HPDE6-E6E7 (cell line): ENCODE results near the gene CTSF.
"Not testable (repeated sequence)": the region's sequence is repeated elsewhere in the genome, so short reads cannot be mapped to it uniquely, and the experiment has no call there.

Source experiments
- DNase-seq: peaks from one replicate; pipeline ENCODE4 v3.0.0; 2011; ENCODE audit warnings: missing footprints; ENCODE audit errors: extremely low spot score

CTSF gene

DNA sequence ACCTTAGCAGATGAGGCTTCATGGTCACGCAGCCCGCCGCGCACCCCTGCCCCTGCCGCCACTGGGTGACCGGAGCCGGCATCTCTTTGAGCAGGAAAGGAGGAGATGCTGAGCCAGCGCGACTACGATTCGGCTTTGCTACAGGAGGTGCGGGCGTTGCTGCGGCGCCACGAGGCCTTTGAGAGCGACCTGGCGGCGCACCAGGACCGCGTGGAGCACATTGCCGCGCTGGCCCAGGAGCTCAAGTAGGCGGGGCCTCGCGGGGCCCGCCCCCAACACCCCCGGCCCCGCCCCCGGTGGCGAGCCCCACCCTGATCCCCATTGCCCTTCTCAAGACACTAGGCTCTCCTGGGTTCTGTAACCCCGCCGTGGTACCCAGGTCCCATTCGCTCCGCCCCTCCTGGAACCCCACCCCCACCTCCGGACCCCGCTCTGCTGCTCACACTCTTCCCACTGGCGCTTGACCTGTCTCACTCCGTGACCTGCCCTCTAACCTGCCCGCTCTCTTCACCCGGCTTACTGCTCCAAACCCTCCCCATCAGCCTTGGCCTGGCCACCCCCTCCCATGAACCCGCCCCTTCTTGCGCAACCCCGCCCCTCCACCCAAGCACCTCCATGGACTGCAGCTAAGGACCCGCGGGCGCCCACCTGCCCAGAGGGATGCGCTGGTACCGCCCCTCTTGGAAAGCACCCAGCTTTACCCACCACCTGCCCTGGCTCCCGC is 9.1 kb downstream of the CTSF start:
- DNase-seq, result no peak

DNA sequence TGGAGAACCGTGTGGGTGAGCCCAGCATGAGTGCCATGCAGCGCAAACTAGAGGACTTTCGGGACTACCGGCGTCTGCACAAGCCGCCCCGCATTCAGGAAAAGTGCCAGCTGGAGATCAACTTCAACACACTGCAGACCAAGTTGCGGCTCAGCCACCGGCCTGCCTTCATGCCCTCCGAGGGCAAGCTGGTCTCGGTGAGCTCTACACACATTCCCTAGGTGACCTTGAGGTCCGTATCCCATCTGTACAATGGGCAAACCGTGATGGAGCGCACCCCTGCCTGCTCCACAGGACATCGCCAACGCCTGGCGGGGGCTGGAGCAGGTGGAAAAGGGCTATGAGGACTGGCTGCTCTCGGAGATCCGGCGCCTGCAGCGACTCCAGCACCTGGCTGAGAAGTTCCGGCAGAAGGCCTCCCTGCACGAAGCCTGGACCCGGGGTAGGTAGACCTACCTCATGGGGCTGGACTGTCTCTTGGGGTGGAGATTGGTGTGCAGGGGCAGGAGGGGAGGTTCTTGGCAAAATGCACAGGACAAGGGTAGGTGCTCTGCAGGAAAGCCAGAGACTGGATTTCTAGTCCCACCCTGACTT is 10.6 kb downstream of the CTSF start:
- no peak for DNase-seq

DNA sequence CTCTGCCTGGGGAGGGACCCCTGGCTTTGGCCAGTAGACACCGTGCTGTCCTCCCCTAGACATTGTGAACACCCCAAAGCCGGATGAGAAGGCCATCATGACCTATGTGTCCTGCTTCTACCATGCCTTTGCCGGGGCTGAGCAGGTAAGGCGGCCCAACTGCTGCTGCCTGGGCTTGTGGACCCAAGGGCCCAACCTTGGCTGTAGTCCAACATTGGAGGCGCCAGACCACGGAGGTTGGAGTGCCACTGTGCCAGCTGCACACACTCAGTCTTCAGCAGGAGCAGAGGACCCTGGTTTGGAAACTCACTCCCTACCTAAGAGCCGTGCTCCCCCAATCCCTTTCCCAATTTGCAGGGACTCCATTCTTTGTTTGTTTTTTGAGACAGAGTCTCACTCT is 12.3 kb downstream of the CTSF start:
- no peak for DNase-seq

DNA sequence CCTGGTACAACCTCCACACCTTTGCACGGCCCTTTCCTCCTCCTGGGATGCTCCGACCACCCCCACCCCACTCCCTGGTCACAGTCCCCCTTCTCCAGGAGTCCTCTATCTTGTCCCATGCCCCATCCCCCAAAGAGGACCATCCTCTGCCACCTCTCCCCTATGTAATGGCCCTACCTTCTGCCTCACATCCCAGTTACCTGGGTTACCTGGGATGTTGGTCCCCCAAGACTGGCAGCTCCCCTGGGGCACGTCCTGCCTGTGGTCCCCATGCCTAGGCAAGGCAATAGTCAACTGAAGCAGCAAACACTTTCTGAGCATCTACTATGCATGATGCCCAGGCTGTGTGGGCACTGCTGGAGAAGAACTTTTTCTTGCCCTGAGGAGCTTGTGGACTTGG is 13.0 kb downstream of the CTSF start:
- DNase-seq, result no peak

DNA sequence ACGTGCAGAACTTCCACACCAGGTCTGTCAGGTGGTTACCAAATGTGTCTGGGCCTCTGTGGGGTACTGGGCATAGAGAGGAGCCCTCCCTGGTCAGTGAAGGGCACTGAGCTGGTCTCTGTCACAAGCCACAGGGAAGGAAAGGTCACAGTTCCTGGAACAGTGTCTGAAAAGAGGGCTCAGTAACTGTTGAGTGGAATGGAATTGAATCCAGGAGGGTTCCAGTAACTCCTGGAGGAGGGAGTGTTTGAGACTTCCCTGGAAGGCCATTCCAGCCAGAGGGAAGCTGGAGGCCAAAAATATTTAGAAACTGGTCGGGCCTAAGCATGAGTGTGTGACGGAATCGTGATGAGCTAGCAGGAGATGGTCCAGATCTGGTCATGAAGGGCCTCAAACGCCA is 13.8 kb downstream of the CTSF start:
- DNase-seq, result no peak

DNA sequence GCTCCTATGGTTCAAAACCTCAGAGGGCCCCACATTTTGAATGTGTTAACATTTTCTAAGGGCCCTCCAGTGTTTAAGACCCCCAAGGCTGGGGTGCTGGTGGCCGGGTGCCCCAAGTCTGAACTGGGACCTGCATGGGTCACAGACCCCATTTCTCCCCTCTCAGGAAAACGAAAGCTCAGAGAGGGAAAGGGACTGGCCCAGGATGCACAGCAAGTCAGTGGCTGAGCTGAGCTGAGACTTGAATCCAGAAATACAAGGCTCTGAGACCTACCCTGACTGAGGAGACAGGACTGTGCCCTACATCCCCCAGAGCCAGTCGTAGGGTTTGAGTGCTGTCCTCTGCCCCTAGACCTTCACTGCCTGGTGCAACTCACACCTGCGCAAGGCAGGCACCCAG is 17.5 kb downstream of the CTSF start:
- no peak for DNase-seq

DNA sequence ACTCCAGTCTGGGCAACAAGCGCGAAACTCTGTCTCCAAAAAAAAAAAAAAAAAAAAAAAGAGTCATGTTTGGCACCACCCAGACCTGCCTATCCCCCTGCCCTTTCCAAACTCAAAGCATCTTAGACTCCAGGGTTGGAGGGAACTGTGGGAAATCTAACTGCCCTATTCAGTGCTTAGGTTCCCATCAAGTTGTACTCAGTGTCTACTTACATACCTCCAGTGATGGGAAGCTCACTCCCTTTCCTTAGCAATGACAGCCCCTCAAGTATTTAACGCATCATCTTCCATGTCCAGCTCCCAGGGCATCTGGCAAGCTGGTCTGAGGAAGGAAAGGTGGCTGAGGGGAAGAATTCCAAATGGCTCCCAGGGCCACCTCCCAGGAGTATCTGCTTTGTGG is 18.7 kb downstream of the CTSF start:
- DNase-seq, result no peak

DNA sequence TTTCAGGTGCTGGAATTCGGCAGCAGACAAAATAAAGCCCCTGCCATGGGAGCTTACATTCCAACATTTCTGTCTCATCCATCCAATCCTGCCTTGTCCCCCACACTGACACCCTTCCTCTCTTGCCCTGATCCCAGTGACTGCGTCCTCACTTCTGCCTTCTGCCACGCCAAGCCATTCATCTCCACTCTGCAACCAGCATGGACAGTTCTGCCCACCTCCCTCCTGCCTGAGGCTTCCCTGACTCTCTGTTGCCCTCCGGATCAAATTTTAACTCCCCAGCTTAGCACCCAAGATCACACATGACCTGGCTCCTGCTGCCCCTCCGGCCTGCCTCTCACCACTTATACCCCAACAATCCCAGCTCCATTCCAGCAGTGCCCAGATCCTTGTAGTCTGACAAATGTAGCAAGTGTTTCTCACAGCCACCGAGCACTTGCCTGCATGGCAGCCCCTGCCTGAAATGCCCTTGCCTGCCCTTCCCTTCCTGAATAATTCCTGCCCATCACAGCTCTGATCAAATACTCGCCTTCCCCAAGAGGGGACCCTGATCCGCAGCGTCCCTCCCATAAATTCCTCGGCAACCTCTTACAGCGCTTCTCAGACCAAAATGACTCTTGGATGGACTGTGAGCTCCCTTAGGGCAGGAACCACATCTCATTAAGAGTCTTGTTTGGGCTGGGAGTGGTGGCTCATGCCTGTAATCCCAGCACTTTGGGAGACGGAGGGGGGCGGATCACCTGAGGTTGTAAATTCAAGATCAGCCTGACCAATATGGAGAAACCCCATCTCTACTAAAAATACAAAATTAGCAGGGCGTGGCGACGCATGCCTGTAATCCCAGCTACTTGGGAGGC is 19.4 kb downstream of the CTSF start:
- DNase-seq, result no peak

DNA sequence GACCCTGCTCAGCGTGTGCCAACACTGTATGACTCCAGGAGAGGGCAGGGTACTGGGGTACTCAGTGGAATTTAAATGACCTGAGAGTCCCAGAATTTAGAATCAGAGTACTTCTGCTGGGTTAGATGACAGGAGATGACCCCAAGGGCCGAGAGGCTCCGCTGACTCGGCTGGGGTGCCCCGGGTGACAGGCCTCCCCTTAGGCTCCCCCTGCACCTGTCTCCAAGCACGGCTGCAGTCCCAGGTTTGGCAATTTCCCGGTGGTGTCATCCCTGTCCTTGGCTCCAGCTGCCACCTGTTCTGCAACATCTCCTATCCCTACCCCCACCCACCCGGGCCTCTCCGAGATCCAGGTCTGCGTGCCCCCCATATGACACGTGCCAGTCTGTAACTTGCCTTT is 20.4 kb downstream of the CTSF start:
- DNase-seq, result no peak

DNA sequence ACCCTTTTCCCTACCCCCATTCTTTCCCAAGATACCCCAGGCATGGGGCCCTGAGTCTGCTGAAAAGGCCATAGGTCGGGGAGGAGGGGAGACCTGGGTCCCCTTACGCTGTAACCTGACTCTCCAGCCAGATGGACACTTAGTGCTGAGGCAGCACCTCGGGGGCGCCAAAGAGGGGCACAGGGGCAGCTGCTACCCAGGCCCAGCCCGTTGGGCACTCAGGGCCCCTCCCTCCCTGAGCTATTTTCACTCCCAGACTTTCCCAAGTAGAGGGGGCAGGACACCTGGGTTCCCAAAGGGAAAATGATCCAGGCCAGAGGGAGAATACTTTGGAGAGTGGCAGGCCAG is 20.8 kb downstream of the CTSF start:
- DNase-seq, result no peak

DNA sequence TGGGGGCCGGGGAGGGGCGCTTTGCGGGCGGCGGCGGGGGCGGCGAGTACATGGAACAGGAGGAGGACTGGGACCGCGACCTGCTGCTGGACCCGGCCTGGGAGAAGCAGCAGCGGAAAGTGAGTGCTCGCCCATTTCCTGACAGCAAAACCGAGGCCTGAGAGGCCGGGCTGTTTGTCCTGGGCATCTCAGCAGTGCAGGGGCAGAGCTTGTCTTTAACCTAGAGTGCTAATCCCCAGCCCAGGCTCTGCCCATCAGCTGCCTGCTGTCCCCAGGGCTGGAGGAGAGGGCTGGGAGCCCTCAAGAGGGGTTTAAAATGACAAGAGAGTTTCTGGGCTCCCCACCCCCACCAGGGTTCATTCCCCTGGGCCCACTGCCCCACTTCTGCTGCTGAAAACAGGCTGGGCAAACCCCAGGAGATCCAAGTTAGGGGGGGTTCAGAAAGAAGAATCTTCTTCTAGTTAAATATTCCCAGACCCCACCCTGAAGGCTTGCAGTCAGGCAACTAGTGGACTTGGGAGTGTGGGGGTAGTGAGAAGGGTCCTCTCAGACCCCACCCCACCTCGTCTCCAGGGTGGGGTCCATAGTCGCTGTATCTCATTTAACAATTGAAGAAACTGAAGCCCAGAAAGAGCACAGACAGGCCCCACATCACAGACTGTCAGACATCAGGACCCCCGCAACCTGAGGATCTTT is 21.3 kb downstream of the CTSF start:
- DNase-seq, result no peak

DNA sequence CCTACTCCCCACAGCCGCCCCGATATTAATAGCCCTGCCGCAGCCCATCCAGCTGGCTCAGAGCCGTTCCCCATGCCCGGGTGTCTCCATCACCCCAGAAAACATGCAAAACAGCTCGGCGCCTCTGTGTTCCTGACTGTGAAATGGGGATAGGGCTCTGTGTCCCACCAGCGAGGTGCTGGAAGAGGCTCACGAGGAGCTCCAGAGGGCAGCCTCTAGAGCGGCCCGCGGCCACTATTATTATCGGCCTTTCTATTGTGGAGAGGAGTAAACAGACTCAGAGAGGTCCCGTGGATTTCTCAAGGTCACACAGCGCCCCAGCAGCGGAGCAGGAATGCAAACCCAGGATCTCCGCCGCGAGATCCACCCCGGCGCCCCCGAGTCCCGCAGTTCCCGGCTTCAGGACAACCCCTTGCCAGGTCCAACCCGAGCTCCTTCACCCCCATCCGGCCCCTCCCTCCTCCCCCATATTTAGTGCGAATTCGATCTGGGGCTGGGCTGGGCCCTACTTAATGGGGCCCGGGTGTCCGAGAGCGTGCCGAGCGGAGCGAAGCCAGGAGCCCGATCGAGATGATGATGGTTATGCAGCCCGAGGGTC is 21.9 kb downstream of the CTSF start, which contains the start of gene ACTN3:
Gene ACTN3, plus strand, starts transcription at position 536 of the 598 bp plus-strand sequence. Its CDS starts 35 bp downstream, at position 571.
- no peak for DNase-seq

DNA sequence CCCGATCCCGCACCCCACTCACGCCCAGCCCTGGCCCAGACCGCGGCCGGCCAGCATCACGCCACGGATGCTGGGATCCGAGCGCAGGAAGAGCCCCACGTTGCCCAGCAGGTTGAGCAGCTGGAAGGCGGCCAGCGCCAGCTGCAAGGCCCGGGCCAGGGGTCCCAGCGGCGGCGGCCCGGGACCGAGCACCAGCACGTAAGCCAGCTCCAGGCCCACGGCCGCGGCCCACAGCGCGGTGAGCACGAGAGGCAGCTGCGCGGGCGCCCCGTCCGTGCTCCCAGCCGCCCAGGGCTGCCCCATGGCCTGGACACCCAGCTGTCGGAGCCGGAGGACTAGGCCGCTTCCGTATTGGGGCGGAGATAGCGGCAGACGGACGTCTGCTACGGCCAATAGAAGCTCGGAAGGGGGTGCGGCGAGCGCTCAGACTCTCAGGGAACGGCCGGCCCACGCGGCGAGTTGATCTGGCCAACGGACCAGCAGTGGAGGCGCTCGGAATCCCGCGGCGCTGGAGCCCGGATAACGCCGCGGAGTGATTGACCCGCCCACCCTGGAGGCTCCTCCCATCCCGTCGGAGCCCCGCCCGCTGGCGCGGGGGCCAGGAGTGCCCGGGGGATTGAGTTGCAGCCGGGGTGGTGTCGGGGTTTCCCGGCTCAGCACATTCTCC is 22.6 kb downstream of the CTSF start, which contains the start of gene ZDHHC24:
Gene ZDHHC24, minus strand, starts transcription at position 348 of the 667 bp plus-strand sequence. Its CDS starts 45 bp downstream, at position 303.
- peak; percentile 97 for DNase-seq

DNA sequence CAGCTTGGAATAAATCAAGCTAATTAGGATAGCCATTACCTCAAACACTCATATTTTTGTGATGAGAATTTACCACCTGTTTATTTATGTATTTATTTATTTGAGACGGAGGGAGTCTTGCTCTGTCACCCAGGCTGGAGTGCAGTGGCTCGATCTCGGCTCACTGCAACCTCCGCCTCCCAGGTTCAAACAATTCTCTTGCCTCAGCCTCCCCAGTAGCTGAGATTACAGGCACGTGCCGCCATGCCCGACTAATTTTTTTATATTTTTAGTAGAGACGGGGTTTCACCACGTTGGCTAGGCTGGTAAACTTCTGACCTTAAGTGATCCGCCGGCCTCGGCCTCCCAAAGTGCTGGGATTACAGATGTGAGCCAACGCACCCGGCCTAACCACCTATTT is 23.5 kb downstream of the CTSF start:
- DNase-seq, result not testable (repeated sequence)

DNA sequence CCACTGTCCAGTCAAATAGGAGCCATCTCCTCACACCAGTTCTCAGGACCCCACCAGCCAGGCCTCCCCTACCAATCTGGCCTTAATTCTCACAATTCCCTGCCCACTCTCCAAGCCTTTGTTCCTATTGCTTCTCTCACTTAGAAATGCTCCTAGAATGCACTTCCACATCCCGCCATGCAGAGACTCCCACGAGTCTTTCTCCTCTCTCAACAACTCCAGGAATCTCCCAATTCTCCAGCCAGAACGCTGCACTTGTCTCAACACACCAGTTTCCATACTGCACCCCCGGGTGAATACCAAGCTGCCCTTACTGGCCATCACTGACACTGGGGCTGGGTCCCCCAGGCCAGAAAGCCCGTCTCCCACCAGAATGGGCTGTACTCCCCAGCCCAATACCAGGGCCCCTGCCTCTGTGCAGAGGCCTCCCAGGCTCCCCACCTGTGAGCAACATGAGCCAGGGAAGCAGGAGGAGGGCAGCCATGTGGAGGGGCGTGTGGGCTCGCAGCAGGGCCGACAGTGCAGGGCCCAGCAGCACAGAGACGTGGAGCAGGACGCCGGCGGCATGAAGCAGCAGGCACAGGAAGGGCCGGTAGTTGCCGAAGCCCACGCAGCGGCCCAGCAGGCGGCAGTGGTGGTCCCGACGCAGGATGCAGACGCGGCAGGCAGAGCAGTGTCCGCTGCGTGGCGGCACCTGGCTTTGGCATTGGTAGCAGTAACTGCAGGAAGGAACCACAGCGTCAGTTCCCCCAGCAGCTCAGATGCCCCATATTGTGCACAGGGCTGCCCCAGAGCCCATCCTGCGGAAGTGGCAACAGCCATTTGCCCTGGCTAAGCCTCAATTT is 24.9 kb downstream of the CTSF start:
- DNase-seq, result no peak

DNA sequence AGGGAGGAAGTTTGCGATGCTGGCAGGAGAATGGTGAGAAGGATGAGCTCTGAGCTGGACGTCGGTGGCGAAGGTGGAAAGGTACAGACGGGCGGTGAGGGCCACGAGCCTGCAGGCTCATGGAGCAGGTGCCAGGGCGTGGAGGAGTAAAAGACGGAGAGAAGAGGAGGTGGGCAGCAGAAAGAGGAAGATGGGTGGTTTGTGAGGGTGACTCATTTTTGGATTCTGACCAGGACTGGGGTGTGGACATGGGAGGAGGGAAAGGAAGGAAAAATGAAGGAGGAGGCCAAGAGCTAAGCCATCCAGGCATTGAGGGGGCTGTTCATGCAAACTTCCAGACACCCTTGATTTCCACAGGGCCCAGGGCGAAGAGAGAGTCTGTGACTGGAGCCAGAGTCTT is 26.0 kb downstream of the CTSF start:
- DNase-seq, result no peak

DNA sequence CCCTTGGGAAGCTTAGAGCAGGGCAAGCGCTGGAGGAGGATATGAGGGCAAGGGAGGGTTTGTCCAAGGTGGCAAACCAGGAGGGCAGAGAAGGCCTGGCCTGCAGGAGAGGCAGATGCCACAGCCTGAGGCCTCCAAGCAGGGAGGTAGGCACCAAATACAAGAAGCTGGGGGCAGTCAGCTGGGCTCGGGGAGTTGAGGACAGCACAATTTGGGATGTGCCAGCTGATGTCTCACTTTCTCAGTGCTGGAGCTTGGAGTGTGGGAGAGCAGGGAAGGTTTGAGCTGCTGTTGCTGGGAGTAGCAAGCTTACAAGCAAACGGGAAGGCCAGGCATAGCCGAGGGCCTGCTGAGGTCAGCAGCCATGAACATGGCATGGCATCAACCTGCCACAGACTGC is 26.5 kb downstream of the CTSF start:
- no peak for DNase-seq

DNA sequence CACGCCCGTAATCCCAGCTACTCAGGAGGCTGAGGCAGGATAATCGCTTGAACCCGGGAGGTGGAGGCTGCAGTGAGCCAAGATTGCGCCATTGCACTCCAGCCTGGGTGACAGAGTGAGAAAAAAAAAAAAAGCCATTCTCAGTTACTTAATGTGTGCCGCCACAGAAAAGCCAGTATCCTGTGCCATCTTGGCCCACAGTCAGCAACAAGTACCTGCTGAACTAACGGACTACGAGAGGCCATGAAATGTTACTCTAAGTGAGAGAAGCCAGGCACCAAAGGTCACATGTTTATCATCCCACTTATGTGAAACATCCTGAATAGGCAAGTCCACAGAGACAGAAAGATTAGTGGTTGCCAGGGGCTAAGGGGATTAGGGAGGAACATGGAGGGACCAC is 27.8 kb downstream of the CTSF start:
- DNase-seq, result not testable (repeated sequence)

DNA sequence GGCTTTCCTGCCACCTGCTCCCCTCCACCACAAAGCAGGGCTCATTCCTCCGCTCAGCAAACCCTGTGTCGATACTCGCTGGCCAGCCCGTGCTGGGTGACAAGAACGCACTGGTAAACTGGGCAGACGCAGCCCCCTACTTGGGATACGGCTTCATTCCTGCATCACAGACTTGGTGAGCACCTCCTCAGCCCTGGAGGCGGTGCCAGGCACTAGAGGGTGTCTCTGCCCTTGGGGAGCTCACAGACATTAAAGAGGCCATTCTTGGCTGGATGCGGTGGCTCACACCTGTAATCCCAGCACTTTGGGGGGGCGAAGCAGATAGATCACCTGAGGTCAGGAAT is 28.6 kb downstream of the CTSF start:
- no peak for DNase-seq

DNA sequence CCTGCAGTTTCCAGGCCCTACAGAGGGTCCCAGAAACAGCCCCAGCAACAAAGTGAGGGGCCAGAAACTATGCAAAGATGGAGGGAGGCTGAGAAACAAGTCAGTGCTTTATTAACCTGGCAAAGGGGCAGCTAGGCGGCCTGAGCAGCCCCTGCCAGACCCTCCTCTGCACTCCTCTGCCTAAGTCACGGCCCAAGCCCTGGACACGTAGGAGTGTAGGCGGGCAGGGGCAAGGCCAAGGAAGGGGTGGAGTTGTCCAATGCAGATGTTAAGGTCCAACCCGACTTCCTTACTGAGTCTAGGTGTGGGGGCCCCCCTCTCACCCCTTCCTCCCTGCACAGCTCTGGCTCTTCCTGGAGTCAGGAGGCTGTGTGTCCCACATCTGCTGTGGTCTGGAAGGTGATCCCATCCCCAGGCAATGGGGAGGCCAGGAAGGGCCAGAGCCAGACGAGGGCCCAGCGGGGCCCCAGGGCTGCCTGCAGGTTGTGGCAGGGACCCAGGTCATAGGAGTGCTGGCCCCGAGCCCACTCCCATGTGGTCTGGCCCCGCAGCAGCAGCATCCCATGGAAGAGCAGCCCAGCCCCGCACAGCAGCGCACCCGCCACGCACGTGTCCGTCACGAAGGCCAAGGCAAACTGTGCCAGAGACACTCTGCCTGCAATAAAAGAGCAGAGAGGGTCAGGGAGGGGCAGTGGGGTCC is 29.1 kb downstream of the CTSF start:
- no peak for DNase-seq
